Astrocyte of the cerebellum (primary cell): ENCODE data around the gene DIP2A.

Experiments used
- DNase-seq: peaks from one replicate; pipeline ENCODE4 v3.0.0-alpha.2; 2011; ENCODE audit warnings: low read depth
- H3K4me3 ChIP-seq: 2 replicates; pipeline ENCODE4 v1.5.1; 2011; ENCODE audit warnings: mild to moderate bottlenecking, low read depth, low read length, moderate library complexity
- in situ Hi-C: cut with HindIII; loops from 2 replicates; pipeline ENCODE4 v1.10.0; 2017; ENCODE audit warnings: low sequenced_read_pairs
- TF ChIP-seq, protein P1 (sequence below): IDR thresholded peaks from 2 replicates; pipeline ENCODE4 v1.5.1; 2012; ENCODE audit warnings: low read length, low read depth, moderate library complexity, mild to moderate bottlenecking; ENCODE audit errors: missing control alignments

The DIP2A gene

GRCh38 chr21:46437096-46437498, 21.6 kb upstream of the DIP2A start:
- in situ Hi-C loops, result no loop called here
- no peak overlapping the region for H3K4me3 ChIP-seq
- DNase-seq, result no peak
- TF ChIP-seq, protein P1, sequence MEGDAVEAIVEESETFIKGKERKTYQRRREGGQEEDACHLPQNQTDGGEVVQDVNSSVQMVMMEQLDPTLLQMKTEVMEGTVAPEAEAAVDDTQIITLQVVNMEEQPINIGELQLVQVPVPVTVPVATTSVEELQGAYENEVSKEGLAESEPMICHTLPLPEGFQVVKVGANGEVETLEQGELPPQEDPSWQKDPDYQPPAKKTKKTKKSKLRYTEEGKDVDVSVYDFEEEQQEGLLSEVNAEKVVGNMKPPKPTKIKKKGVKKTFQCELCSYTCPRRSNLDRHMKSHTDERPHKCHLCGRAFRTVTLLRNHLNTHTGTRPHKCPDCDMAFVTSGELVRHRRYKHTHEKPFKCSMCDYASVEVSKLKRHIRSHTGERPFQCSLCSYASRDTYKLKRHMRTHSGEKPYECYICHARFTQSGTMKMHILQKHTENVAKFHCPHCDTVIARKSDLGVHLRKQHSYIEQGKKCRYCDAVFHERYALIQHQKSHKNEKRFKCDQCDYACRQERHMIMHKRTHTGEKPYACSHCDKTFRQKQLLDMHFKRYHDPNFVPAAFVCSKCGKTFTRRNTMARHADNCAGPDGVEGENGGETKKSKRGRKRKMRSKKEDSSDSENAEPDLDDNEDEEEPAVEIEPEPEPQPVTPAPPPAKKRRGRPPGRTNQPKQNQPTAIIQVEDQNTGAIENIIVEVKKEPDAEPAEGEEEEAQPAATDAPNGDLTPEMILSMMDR, result no peak

- in situ Hi-C loops, result no loop called here
- no peak for DNase-seq
- TF ChIP-seq, protein P1, result no peak
- H3K4me3 ChIP-seq, result no peak overlapping the region
Measured at GRCh38 chr21:46437511-46437910, 21.2 kb upstream of the DIP2A start.

DNA sequence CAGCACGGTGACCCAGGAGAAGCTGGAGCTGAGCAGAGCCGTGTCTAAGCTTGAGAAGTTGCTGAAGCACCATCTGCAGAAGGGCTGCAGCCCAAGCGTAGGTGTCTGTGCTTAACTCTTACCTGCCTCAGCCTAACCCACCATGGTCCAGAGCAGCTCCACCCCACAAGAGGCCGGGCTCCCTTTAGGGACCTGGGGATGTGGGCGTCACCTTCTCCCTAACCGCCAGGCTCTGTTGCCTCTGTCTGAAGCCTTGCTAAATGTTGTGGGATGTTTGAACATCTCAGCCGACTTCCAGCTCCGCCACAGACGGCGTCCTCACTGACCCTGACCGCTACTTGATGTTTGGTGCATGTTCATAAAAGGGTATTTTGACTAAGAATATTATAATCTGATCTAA, 20.4 kb upstream of the DIP2A start:
- DNase-seq, result no peak
- H3K4me3 ChIP-seq, result no peak overlapping the region
- in situ Hi-C loops, result no loop called here
- TF ChIP-seq, protein P1, result no peak

GRCh38 chr21:46439906-46440305, 18.8 kb upstream of the DIP2A start:
- TF ChIP-seq, protein P1, result no peak
- DNase-seq, result no peak
- in situ Hi-C loops, result no loop called here
- no peak overlapping the region for H3K4me3 ChIP-seq

DNA sequence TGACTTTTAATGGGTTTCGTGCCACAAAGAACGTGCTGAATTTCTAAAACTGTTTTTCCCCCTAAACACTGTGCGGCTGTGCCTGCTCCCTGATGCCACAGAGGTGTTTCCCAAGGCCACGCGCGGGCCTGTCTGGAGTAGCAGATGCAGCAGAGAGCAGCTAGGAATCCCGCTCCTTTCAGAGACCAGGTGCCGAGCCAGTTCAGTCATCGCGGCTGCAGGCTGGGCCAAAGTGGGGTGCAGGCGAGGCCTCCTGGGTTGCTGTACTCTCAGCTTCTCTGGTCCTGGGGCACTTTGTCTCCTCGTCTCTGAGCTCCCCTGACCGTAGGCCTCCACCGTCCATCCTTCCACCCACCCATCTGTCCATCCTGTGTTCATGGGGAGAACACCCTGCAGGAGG, 17.4 kb upstream of the DIP2A start:
- in situ Hi-C loops, result no loop called here
- no peak for DNase-seq
- H3K4me3 ChIP-seq, result no peak overlapping the region
- TF ChIP-seq, protein P1, result no peak

GRCh38 chr21:46441961-46442498, 16.7 kb upstream of the DIP2A start:
- DNase-seq, result no peak
- in situ Hi-C loops, result no loop called here
- TF ChIP-seq, protein P1, result no peak
- no peak overlapping the region for H3K4me3 ChIP-seq

- no peak overlapping the region for H3K4me3 ChIP-seq
- DNase-seq, result no peak
- TF ChIP-seq, protein P1, result no peak
- in situ Hi-C loops, result no loop called here
Measured at GRCh38 chr21:46442938-46443337, 15.8 kb upstream of the DIP2A start.
